ENCODE measurements around the gene KCND3.

The KCND3 gene

GRCh38 chr1:111958075-111958474 lies 31.4 kb downstream of the KCND3 start:
- no peak overlapping the region for H3K4me3 ChIP-seq (ENCODE audit: low read length)
- no peak for TF ChIP-seq ZNF274 (IDR thresholded peaks at IDR 0.05; ENCODE audit: low read depth, low read length)

GRCh38 chr1:111956155-111956771 lies 33.2 kb downstream of the KCND3 start:
- H3K4me3 ChIP-seq (ENCODE audit: low read length): no peak overlapping the region
- TF ChIP-seq ZNF274 (IDR thresholded peaks at IDR 0.05; ENCODE audit: low read depth, low read length): no peak

DNA sequence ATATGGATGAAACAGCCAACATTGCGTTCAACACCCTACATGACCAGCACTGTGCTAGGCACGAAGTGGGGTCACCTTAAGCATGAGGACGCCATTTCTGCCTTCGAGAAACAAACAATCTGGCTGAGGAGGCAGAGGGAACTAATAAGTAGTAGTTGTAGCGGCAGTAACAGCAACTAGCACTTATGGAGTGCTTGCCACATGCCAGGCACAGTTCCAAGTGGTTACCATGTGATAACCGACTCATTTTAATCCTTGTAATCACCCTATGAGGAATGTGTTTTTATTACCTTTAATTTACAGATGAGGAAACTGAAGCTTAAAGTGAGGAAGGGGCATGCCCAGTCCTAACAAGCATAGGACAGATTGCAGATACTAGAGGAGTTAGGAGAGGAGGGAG lies 33.7 kb downstream of the KCND3 start:
- H3K4me3 ChIP-seq (ENCODE audit: low read length): no peak overlapping the region
- TF ChIP-seq ZNF274 (IDR thresholded peaks at IDR 0.05; ENCODE audit: low read depth, low read length): no peak

GRCh38 chr1:111953797-111954196 lies 35.7 kb downstream of the KCND3 start:
- H3K4me3 ChIP-seq (ENCODE audit: low read length): no peak overlapping the region
- TF ChIP-seq ZNF274 (IDR thresholded peaks at IDR 0.05; ENCODE audit: low read depth, low read length): no peak

DNA sequence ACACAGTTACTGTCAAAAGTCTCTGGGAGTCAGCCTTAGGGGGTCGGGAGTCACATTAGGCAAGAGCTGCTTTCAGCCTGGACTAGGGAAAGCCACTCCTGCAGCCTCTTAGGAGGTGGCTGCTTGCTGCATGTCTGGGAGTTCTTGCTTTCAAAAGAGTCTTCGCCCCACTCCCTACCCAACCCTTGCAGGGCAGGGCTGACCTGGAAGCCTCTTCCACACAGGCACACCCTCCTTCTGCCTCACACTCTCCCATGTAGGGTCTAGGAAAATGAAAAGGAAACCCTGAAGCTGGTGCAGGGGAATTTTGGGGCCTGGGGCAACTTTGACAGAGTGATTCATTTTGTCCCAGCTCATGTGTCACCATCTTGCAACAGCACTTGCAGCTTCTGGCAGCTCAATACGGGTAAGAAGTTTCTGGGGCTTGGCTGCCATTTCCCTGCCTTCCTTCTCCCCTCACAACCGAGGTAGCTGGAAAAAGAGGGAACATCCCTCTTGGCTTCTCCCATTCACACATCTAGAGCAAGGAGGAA lies 37.3 kb downstream of the KCND3 start:
- H3K4me3 ChIP-seq (ENCODE audit: low read length): no peak overlapping the region
- no peak for TF ChIP-seq ZNF274 (IDR thresholded peaks at IDR 0.05; ENCODE audit: low read depth, low read length)

DNA sequence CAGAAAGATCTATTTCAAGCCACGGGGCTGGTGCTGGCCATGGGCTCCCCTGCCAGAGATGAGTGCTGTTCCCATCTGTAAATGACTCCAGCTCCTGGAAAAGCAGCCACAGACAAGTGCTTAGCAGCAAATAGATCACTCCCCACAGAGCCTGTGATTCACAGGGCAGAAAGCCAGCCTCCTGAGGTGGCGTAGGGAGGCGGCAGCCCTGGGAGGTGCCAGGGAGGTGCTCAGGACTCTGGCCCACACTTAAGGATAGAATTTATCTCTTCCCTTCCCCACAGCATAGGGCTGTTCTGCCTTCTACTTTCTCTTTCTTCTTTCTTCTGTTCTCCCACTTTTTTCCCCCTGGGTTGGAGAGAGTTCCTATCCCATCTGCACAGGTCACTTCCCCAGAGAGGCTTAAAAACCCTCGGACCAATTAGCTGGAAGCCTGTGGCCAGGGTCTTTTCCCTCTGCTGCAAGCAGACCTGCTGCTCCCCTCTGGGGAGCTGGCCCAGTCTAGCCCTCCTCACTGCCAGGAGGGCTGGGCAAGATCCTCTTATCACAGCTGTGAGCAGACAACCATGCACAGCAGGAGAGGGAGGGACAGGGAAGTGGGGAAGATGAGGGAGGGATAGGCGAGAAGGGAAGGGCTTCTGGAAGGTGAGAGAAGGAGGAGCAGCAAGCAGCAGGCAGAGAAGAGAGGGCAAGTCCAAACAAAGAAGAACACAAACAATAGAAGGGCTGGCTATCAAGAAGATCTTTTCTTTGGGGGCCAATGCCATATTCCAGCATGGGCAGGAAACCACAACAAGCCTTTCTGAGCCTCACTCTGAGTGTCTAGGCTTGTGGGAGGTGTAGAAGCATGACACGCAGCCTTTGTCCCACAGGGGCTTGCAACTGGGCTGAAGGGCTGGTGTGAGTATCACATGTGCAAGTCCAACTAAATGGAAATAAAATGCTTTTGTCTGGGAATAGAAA lies 41.0 kb downstream of the KCND3 start:
- TF ChIP-seq ZNF274 (IDR thresholded peaks at IDR 0.05; ENCODE audit: low read depth, low read length): no peak
- H3K4me3 ChIP-seq (ENCODE audit: low read length): no peak overlapping the region

DNA sequence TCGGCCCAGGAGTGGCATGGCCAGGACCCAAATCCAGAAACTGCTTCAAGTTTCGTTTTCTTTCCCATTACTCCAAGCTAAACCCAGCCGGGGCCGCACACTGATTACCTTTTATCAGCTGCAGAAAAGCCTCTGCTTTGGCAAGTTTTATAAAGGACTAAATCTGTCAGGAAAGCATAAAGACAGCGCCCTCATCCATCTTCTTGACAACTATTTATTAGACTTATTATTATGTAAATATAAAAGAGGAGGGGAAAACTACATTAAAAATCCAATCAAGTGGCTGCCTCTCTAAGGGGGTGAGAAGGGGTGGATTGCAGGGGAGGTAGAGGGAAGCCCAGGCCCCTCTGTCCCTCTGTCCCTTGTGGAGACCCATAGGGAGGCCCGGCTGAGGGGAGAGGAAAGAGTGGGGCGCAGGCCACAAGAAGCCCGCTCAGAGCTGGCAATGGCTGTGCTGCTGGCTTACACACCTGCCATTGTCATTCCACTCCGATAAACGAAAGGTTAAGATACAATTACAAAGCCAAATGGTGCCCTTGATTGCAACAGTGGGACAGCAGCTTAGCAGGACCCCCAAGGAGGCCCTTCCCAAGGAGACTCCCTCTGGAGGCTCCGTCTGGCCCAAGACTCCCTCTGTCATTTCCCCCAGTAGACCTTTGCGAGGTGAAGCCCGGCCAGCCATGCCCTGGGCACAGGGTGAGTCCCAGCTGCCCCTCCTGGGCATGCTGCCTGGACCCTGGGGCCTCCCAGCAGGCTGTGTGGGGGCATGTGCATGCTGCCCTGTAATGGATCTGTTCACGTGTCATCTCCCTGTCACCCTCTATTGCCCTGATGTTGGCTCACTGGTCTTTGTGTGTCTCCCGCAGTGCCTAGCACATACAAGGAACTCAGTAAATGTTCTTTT lies 45.4 kb downstream of the KCND3 start:
- no peak overlapping the region for H3K4me3 ChIP-seq (ENCODE audit: low read length)
- TF ChIP-seq ZNF274 (IDR thresholded peaks at IDR 0.05; ENCODE audit: low read depth, low read length): no peak

GRCh38 chr1:111943066-111943465 lies 46.4 kb downstream of the KCND3 start:
- no peak for TF ChIP-seq ZNF274 (IDR thresholded peaks at IDR 0.05; ENCODE audit: low read depth, low read length)
- H3K4me3 ChIP-seq (ENCODE audit: low read length): no peak overlapping the region

- no peak overlapping the region for H3K4me3 ChIP-seq (ENCODE audit: low read length)
- TF ChIP-seq ZNF274 (IDR thresholded peaks at IDR 0.05; ENCODE audit: low read depth, low read length): no peak
These were observed 50.9 kb downstream of the KCND3 start for GRCh38 chr1:111938536-111938935.

- no peak overlapping the region for H3K4me3 ChIP-seq (ENCODE audit: low read length)
- no peak for TF ChIP-seq ZNF274 (IDR thresholded peaks at IDR 0.05; ENCODE audit: low read depth, low read length)
These were observed 51.3 kb downstream of the KCND3 start for GRCh38 chr1:111938123-111938522.

DNA sequence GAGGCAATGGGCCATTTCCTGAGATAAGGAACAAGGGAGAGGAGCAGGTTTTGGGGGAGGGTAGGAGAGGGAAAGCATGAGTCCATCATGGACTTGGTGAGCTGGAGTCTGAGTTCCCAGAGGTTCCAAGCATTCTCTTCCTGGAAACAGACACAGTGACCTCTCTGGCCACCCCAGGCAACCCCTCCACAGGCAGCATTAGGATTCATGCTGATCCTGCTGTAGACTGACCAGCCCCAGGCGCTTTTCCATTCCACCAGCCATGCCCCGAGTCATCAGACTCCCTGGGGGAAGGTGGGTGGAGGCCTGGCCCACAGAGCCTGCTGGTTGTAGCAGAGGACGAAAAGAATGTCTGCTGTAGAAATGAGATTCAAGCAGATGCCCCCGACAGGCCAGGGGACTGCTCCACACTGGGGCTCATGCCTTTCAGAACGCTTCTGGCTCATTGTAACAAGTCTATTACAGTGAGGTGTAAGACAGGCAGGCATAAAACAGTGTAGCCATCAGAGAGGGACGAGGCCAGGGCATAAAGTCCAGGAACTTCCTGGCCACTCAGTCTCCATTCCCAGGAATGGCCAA lies 52.2 kb downstream of the KCND3 start:
- no peak overlapping the region for H3K4me3 ChIP-seq (ENCODE audit: low read length)
- TF ChIP-seq ZNF274 (IDR thresholded peaks at IDR 0.05; ENCODE audit: low read depth, low read length): no peak

- no peak overlapping the region for H3K4me3 ChIP-seq (ENCODE audit: low read length)
- no peak for TF ChIP-seq ZNF274 (IDR thresholded peaks at IDR 0.05; ENCODE audit: low read depth, low read length)
These were observed 55.2 kb downstream of the KCND3 start for GRCh38 chr1:111934106-111934852.

- TF ChIP-seq ZNF274 (IDR thresholded peaks at IDR 0.05; ENCODE audit: low read depth, low read length): no peak
- no peak overlapping the region for H3K4me3 ChIP-seq (ENCODE audit: low read length)
These were observed 59.1 kb downstream of the KCND3 start for GRCh38 chr1:111930356-111930755.

All from GM08714 (cell line).